Immature natural killer cell (primary cell): ENCODE results near the gene CLMN. TPM values are rescaled to one million over a fixed set of nuclear protein-coding genes. Genes with fewer than 3 reads are reported as not detected.
"Not testable (repeated sequence)": the region's sequence is repeated elsewhere in the genome, so short reads cannot be mapped to it uniquely, and the experiment has no call there.

Experiments
- DNase-seq, 3 donors: peaks; one replicate each; pipeline ENCODE4 v3.0.0; 2022; ENCODE audit warnings: mixed read lengths in 1 of 3
- H3K27ac Mint-ChIP-seq, 6 donors: one replicate each; pipeline ENCODE4 v1.8.0; 2020; ENCODE audit warnings: mixed read lengths in 6 of 6, mild to moderate bottlenecking in 5 of 6, inconsistent platforms in 4 of 6, moderate library complexity in 3 of 6
- H3K27me3 Mint-ChIP-seq, 3 donors: one replicate each; pipeline ENCODE4 v1.8.0; 2020 to 2021; ENCODE audit warnings: low read depth in 3 of 3, mild to moderate bottlenecking in 3 of 3, mixed read lengths in 3 of 3, moderate library complexity in 3 of 3, inconsistent platforms in 1 of 3
- H3K36me3 Mint-ChIP-seq, 3 donors: one replicate each; pipeline ENCODE4 v1.8.0; 2020; ENCODE audit warnings: mixed read lengths in 3 of 3, inconsistent platforms in 2 of 3, mild to moderate bottlenecking in 2 of 3
- H3K4me1 Mint-ChIP-seq, 2 donors: one replicate each; pipeline ENCODE4 v1.8.0; 2020; ENCODE audit warnings: inconsistent platforms in 2 of 2, mild to moderate bottlenecking in 2 of 2, mixed read lengths in 2 of 2, moderate library complexity in 1 of 2
- H3K4me3 Mint-ChIP-seq, 5 donors: one replicate each; pipeline ENCODE4 v1.8.0; 2020; ENCODE audit warnings: mild to moderate bottlenecking in 5 of 5, mixed read lengths in 5 of 5, inconsistent platforms in 3 of 5, moderate library complexity in 3 of 5
- H3K9me3 Mint-ChIP-seq, 6 donors: one replicate each; pipeline ENCODE4 v1.8.0; 2020; ENCODE audit warnings: mild to moderate bottlenecking in 6 of 6, mixed read lengths in 6 of 6, inconsistent platforms in 4 of 6, moderate library complexity in 3 of 6
- polyA plus RNA-seq, 3 donors: library from polyadenylated mRNA; unstranded; fragments of 300-500 nt; fragmentation: Illumina TruSeq; gene quantifications; one replicate each; pipeline ENCODE4 v1.2.3, GENCODE V29; 2021

Gene CLMN
- polyA plus RNA-seq, 3 donors from 2014 or later, result 0.09 to 0.39 TPM; not detected in 1

DNA sequence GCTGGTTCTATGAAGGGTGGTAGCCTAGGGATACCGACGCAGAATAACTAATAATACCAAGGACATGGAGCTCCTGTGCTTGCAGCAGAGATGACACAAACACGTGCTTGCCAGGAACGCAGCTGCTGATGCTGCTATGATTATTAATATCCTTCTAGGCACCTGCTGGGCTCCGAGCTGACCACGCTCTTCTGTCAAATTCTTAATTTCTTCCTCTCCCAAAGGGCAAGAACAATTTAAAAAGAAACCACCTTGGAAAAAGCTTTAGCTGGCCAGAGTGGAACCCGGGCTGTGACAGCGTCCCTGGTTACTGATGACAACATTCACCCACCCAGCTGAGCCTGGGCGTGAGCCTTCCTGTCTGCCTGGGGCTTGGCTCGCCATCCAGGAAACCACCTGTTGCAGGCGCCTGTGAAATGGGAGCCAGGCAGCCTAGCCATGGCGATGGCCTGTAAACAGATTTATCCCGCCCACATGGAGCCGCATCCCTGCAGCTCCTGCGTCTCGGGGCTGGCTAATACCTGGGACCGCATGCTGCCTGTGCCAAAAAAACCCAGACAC lies 28.8 kb downstream of the CLMN start:
- H3K27ac Mint-ChIP-seq, result no peak overlapping the region
- H3K9me3 Mint-ChIP-seq, result peaks cover 0 to 3% (median 0%) of the 10 kb centered on the region in 6 donors
- H3K36me3 Mint-ChIP-seq, result no peaks in the 10 kb centered on the region
- H3K27me3 Mint-ChIP-seq, result peaks cover 3 to 21% (median 6%) of the 10 kb centered on the region in 3 donors
- H3K4me3 Mint-ChIP-seq, result no peak overlapping the region
- no peak for DNase-seq
- H3K4me1 Mint-ChIP-seq, result no peaks in the 10 kb centered on the region

DNA sequence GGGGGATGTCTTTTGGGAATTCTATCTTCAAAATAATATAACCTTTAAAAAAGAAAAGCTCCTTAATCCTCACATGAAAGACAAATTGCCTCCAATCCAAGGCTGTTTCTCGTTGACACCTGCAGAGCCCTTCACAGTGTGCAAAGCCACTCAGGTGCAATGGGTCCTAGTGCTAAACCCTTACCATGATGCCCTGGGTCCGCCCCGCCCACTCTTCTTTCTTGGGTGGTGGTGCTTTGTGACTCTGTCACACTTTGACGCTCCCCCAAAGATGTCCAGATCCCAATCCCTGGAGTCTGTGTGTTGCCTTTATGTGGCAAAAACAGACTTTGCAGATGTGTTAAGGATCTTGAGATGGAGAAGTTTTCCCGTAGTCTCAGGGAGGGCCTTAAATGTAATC lies 29.7 kb downstream of the CLMN start:
- DNase-seq, result no peak
- H3K27me3 Mint-ChIP-seq, result peaks cover 3 to 17% (median 3%) of the 10 kb centered on the region in 3 donors
- H3K36me3 Mint-ChIP-seq, result no peaks in the 10 kb centered on the region
- no peaks in the 10 kb centered on the region for H3K4me1 Mint-ChIP-seq
- no peaks in the 10 kb centered on the region for H3K9me3 Mint-ChIP-seq
- no peak overlapping the region for H3K4me3 Mint-ChIP-seq
- no peak overlapping the region for H3K27ac Mint-ChIP-seq

DNA sequence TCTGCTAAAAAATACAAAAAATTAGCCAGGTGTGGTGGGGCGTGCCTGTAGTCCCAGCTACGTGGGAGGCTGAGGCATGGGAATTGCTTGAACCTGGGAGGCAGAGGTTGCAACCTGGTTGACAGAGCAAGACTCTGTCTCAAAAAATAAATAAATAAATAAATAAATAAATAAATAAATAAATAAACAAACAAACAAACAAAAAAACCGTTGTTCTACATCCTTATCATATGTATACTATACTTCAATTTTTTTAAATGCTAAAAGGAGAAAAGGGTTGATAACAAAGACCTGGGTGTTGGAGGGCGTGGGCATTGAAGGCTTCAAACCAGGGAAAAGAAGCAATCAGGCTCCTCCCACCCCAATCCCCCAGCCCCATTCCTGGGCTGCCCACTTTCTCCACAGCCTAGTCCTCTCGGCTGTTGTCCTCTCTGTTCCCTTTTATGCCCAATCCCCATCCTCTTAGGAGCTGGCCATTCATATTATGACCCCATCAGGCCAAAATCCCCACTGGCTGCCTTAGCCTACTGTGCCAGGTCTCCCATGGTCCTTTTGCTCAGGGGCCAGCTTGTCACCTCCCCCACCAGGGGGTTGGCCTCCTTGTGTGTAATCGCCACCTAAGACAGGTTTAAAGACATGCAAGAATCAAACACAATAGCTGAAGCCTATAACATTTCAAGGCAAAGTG lies 30.2 kb downstream of the CLMN start:
- Mint-ChIP-seq H3K27ac (no peak overlapping the region), H3K4me3 (no peak overlapping the region), H3K27me3 (peaks cover 2 to 15% (median 3%) of the 10 kb centered on the region in 3 donors), H3K4me1 (no peaks in the 10 kb centered on the region), H3K9me3 (no peaks in the 10 kb centered on the region), H3K36me3 (no peaks in the 10 kb centered on the region)
- no peak for DNase-seq

DNA sequence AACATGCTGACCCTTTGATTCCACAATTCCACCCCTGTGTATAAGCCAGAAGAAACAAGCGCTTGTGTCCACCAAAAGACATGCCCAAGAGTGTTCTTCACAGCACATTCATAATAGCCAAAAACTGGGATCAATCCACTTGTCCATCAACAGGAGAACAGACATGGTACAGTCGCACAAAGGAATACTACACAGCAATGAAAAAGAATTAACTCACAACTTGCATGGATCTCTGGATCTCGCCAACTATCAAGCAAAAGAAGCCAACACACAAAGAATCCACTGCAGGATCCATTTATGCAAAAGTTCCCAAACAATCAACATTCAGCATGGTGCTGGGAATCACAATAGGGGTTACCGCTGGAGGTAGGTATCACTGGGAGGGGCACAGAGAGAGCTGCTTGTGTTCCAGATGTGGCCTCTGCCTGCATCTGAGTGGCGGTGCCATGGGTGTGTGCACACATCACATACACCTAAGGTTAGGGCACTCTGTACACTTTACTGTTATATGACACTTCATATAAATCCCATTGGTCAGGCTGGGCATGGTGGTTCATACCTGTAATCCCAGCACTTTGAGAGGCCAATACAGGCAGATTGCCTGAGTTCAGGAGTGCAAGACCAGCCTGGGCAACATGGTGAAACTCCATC lies 30.9 kb downstream of the CLMN start:
- no peak for DNase-seq
- Mint-ChIP-seq H3K36me3 (no peaks in the 10 kb centered on the region), H3K27ac (no peak overlapping the region), H3K9me3 (no peaks in the 10 kb centered on the region), H3K4me1 (no peaks in the 10 kb centered on the region), H3K4me3 (no peak overlapping the region), H3K27me3 (peaks cover 2 to 11% (median 3%) of the 10 kb centered on the region in 3 donors)

DNA sequence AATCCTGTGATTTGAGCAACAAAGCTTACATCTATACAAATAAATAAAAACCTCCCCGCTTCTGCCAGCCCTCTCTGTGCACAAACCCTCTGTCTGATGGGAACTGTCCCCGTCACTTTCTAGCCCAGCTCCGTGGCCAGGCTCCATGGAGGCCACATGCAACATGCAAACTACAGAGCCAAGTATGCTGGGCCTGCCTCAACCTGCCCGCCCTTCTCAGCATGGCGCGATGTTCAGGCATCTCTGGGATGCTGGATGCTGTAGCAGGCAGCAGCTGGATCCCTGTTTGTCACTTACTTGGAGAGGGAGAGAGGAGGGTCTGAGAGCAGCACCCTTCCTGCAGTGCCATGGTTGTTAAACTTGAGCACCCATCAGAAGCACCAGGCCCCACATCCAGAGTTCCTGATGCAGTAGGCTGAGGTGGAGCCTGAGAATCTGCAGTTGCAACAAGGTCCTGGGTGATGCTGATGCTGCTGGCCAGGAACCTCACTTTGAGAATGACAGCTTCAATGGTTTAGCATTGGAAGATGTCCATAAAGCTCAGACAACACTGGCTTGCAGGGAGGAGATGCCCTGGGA lies 32.4 kb downstream of the CLMN start:
- Mint-ChIP-seq H3K4me1 (no peaks in the 10 kb centered on the region), H3K27ac (no peak overlapping the region)

DNA sequence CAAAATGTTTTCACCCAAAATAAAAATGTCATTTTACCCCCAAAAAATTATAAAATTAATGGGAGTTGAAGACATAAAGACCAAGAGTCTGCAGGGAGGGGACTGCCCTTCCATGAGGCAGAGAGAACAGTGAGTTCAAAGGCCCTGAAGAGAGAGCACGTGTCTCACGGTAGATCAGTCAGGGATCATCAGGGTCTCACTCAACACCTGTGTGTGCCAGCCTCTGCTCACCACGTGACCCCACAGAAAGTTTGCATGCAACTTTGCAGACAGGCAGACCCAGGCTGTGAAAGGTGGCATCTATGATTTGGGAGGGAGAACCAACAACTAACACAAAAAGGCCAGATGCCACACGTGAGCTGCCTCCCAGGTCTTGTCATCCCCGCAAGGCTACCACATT lies 33.1 kb downstream of the CLMN start:
- Mint-ChIP-seq H3K9me3 (no peaks in the 10 kb centered on the region), H3K36me3 (no peaks in the 10 kb centered on the region), H3K27ac (no peak overlapping the region)

More for the DNA sequence above, 32.4 kb downstream of the CLMN start:
- H3K27me3 Mint-ChIP-seq, result peaks cover 0 to 14% (median 3%) of the 10 kb centered on the region in 3 donors
- H3K9me3 Mint-ChIP-seq, result no peaks in the 10 kb centered on the region
- H3K36me3 Mint-ChIP-seq, result no peaks in the 10 kb centered on the region
- DNase-seq, result no peak
- no peak overlapping the region for H3K4me3 Mint-ChIP-seq

DNA sequence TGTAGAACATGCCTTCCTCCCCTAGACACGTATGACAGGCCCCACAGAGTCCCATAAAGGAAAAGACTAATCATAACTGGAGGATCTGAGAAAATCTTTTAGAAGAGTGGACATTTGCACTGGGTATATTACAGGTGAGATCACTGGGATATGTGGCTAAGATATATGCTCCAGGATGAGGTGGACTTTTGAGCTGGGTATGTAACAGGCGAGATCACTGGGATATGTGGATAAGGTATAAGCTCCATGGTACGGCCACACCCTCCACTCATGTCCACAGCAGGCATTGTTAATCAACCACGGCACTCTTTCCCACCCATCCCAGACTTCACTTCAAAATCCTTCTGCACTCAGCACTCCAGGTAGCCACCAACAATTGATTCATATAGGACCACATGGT lies 34.1 kb downstream of the CLMN start:
- no peak overlapping the region for H3K4me3 Mint-ChIP-seq
- H3K4me1 Mint-ChIP-seq, result no peaks in the 10 kb centered on the region
- H3K27ac Mint-ChIP-seq, result no peak overlapping the region
- H3K36me3 Mint-ChIP-seq, result no peaks in the 10 kb centered on the region
- H3K27me3 Mint-ChIP-seq, result peaks cover 0 to 14% (median 3%) of the 10 kb centered on the region in 3 donors
- no peak for DNase-seq
- H3K9me3 Mint-ChIP-seq, result no peaks in the 10 kb centered on the region

More for the DNA sequence above, 33.1 kb downstream of the CLMN start:
- Mint-ChIP-seq H3K27me3 (peaks cover 0 to 14% (median 3%) of the 10 kb centered on the region in 3 donors), H3K4me3 (no peak overlapping the region), H3K4me1 (no peaks in the 10 kb centered on the region)
- DNase-seq, result no peak

DNA sequence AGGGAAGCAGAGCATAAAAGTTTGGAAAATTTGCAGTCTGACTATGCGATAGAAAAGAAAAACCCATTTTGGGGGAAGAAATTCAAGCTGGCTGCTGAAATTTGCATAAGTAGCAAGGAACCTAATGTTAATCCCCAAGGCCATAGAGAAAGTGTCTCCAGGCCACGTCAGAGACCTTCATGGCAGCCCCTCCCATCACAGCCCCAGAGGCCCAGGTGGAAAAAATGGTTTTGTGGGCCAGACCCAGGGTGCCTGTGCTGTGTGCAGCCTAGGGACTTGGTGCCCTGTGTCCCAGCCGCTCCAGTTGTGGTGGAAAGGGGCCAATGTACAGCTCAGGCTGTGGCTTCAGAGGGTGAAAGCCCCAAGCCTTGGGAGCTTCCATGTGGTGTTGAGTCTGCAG lies 35.9 kb downstream of the CLMN start:
- H3K9me3 Mint-ChIP-seq, H3K4me3 Mint-ChIP-seq, H3K27ac Mint-ChIP-seq, H3K36me3 Mint-ChIP-seq, DNase-seq, H3K4me1 Mint-ChIP-seq: not testable (repeated sequence)
- H3K27me3 Mint-ChIP-seq, result peaks cover 2 to 11% (median 3%) of the 10 kb centered on the region in 3 donors

DNA sequence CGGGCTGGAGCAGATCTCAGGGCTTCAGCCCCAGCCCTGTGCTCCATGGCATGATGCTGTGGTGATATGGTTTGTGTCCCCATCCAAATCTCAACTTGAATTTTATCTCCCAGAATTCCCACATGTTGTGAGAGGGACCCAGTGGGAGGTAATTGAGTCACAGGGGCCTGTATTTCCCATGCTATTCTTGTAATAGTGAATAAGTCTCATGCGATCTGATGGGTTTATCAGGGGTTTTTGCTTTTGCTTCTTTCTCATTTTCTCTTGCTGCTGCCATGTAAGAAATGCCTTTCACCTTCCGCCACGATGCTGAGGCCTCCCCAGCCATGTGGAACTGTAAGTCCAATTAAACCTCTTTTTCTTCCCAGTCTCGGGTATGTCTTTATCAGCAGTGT lies 36.7 kb downstream of the CLMN start:
- H3K9me3 Mint-ChIP-seq, H3K4me3 Mint-ChIP-seq, H3K27ac Mint-ChIP-seq, H3K27me3 Mint-ChIP-seq, H3K4me1 Mint-ChIP-seq, H3K36me3 Mint-ChIP-seq, DNase-seq: not testable (repeated sequence)

DNA sequence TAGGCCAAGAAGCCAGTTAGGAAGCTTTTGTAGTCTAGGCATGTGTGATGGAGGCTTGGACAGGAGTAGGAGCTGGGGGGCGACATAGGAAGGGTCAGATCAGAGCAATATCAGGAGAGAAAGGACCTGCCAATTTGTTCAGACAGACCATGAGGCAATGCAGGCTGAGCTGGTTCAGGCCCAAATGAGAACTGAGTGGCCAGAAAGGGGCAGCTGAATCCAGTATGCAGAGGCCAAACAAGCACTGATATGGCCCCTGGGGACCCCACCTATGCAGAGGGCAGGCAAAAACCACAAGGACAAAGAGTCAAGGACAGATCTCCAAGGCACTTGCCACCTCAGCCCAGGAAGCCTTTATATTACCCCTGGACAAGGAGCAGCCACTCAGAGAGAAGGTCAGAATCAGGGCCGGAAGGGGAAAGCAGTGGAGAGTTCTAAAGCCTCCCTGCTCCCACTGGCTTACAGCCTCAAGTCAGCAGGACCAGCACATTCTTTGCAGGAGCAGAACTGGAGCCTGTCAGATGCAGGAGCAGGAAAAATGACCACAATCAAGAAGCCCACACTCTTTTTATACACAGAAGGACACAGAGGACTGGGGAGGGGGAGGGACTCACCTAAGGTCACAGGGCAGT lies 37.2 kb downstream of the CLMN start:
- H3K27ac Mint-ChIP-seq, result no peak overlapping the region

DNA sequence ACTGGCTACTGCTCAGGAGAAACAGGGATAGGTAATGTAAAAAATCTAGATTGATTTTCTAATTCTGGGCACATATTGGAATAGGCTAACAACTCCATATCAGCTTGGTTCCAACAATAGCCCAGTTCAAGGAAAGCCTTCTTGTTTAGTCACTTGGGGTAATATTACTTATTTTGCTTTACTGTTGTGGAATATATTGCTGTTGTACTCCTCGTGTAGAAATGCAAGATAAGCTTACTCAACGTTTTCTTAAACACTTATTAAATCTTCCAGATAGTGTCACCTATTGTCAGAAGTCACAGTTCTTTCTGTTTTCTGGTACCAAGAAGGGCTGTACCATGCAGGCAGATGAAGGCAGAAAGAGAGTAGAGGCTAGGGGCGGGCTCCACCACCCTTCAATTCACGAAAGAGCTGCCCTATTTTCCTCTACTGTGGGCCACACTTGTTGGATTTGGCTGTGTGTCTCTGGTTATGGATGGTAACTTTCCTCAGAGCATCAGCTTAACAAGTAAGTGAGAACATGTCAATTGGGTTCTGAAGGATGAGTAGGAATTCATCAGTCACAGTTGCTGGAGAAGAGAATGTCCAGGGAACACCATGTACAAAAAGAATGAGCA lies 38.0 kb downstream of the CLMN start:
- no peaks in the 10 kb centered on the region for H3K36me3 Mint-ChIP-seq
- H3K27ac Mint-ChIP-seq, result no peak overlapping the region
- H3K4me1 Mint-ChIP-seq, result no peaks in the 10 kb centered on the region

More for the DNA sequence above, 37.2 kb downstream of the CLMN start:
- Mint-ChIP-seq H3K9me3 (peaks cover 0 to 1% (median 0%) of the 10 kb centered on the region in 6 donors), H3K4me1 (no peaks in the 10 kb centered on the region), H3K27me3 (peaks cover 2 to 11% (median 4%) of the 10 kb centered on the region in 3 donors), H3K36me3 (no peaks in the 10 kb centered on the region), H3K4me3 (no peak overlapping the region)
- no peak for DNase-seq

DNA sequence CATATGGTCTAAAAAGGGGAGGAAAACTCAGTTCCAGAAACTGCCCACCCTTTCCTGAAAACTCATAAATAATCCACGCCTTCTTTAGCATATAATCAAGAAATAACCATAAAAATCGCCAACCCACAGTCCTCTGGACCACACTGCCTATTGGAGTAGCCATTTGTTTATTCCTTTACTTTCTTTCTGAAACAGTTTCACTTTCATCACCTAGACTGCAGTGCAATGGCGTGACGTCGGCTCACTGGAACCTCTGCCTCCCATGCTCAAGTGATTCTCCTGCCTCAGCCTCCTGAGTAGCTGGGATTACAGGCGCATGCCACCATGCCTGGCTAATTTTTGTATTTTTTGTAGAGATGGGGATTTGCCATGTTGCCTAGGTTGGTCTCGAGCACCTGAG lies 44.2 kb downstream of the CLMN start:
- H3K27me3 Mint-ChIP-seq, result peaks cover 3 to 9% (median 3%) of the 10 kb centered on the region in 3 donors
- H3K9me3 Mint-ChIP-seq, result peaks cover 0 to 1% (median 0%) of the 10 kb centered on the region in 6 donors
- no peak overlapping the region for H3K4me3 Mint-ChIP-seq
- H3K36me3 Mint-ChIP-seq, result no peaks in the 10 kb centered on the region
- H3K27ac Mint-ChIP-seq, result no peak overlapping the region
- H3K4me1 Mint-ChIP-seq, result no peaks in the 10 kb centered on the region
- DNase-seq, result no peak

More for the DNA sequence above, 38.0 kb downstream of the CLMN start:
- peaks cover 2 to 7% (median 4%) of the 10 kb centered on the region in 3 donors for H3K27me3 Mint-ChIP-seq
- peaks cover 0 to 1% (median 0%) of the 10 kb centered on the region in 6 donors for H3K9me3 Mint-ChIP-seq
- H3K4me3 Mint-ChIP-seq, result no peak overlapping the region
- DNase-seq, result no peak

DNA sequence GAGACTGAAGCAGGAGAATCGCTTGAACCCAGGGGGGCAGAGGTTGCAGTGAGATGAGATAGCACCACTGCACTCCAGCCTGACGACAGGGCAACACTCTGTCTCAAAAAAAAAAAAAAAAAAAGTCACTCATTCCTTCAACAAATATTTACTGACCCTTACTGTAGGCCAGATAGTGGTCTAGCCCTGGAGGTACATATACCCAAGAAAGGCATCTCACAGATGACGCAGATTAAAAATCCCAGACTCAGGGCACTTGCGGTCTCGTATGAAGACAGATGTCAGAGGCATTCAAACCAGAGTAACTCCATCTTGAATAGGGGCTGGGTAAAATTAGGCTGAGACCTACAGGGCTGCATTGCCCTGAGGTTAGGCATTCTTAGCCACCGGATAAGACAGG lies 44.8 kb downstream of the CLMN start:
- Mint-ChIP-seq H3K4me1 (no peaks in the 10 kb centered on the region), H3K36me3 (no peaks in the 10 kb centered on the region), H3K9me3 (peaks cover 0 to 1% (median 0%) of the 10 kb centered on the region in 6 donors), H3K4me3 (no peak overlapping the region), H3K27me3 (peaks cover 3 to 9% (median 3%) of the 10 kb centered on the region in 3 donors), H3K27ac (no peak overlapping the region)
- no peak for DNase-seq
